ENCODE measurements around the gene FOXF2. TPM values are rescaled to one million over a fixed set of nuclear protein-coding genes. Genes with fewer than 3 reads are reported as not detected.
A peak's percentile ranks its signal among the peaks of the same experiment; 100 is the strongest.

Gene FOXF2
- total RNA-seq, 2 donors from 2014 or later, result not detected

GRCh38 chr6:1381481-1382330 lies 7.7 kb upstream of the FOXF2 start:
- peak; percentile 74 to 77 for ATAC-seq (replicated peaks in 1 of 2)
- no peak overlapping the region for H3K27ac Mint-ChIP-seq
- no peaks in the 10 kb centered on the region for H3K9me3 Mint-ChIP-seq
- H3K4me1 Mint-ChIP-seq (ENCODE audit: low read depth), result peaks cover 22% of the 10 kb centered on the region
- peaks cover 72% of the 10 kb centered on the region for H3K27me3 Mint-ChIP-seq (ENCODE audit: low read depth)
- DNase-seq, result peak; percentile 68 to 84
- no peaks in the 10 kb centered on the region for H3K36me3 Mint-ChIP-seq (ENCODE audit: insufficient read depth in 2 of 2)
- peak overlapping the region; percentile 29 to 32 for H3K4me3 Mint-ChIP-seq

GRCh38 chr6:1382331-1382882 lies 7.0 kb upstream of the FOXF2 start:
- peaks cover 22% of the 10 kb centered on the region for H3K4me1 Mint-ChIP-seq (ENCODE audit: low read depth)

DNA sequence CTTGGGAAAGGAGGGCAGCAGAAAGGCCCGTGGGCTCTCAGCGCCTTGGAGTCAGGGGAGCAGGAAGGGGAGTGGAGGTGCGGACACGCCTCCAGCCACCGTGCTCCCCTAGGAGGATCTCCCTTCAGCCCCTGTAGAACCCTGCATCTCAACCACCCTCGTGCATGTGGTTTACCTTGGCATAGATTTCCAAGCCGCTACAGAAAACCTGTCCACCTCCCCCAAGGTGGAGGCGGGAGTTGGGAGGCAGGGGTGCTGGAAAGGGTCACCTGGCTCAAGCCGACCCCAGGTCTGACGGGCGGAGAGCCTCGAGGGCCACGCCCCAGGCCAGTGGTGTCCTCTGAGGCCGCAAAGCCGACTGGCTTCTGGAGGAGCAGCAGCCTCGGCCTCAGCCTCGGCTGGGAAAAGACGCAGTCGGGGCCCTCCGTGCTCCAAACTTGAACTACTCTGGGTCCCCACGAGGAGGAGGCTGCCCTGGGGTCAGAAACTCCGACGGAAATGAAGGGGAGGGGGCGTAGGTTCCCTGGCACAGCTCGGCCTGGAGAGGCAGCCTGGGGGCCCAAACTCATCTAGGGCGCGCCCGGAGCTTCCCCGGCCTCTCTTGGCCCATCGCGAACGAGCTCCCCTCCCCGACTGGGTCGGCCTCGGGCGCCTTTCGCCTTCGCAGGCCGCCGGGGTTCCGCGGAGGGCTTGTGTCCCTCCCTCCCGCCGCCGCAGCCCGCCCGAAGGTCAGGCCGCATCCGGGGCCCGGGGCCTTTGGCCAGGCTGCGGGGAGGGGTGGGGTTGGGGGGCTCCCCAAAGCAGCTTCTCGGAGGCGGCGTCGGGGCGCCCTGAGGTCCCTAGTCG lies 6.3 kb upstream of the FOXF2 start:
- ATAC-seq (replicated peaks in 1 of 2), result no peak
- Mint-ChIP-seq H3K27ac (no peak overlapping the region), H3K36me3 (ENCODE audit: insufficient read depth in 2 of 2) (no peaks in the 10 kb centered on the region), H3K9me3 (no peaks in the 10 kb centered on the region), H3K4me1 (ENCODE audit: low read depth) (peaks cover 25% of the 10 kb centered on the region), H3K27me3 (ENCODE audit: low read depth) (peaks cover 74% of the 10 kb centered on the region), H3K4me3 (peak overlapping the region; percentile 24 to 35)
- no peak for DNase-seq

More at GRCh38 chr6:1382331-1382882, 7.0 kb upstream of the FOXF2 start:
- Mint-ChIP-seq H3K4me3 (no peak overlapping the region), H3K27ac (no peak overlapping the region), H3K27me3 (ENCODE audit: low read depth) (peaks cover 74% of the 10 kb centered on the region), H3K36me3 (ENCODE audit: insufficient read depth in 2 of 2) (no peaks in the 10 kb centered on the region), H3K9me3 (no peaks in the 10 kb centered on the region)
- DNase-seq (no peak), ATAC-seq (replicated peaks in 1 of 2) (peak in 1 of 2 donors; percentile 5)

DNA sequence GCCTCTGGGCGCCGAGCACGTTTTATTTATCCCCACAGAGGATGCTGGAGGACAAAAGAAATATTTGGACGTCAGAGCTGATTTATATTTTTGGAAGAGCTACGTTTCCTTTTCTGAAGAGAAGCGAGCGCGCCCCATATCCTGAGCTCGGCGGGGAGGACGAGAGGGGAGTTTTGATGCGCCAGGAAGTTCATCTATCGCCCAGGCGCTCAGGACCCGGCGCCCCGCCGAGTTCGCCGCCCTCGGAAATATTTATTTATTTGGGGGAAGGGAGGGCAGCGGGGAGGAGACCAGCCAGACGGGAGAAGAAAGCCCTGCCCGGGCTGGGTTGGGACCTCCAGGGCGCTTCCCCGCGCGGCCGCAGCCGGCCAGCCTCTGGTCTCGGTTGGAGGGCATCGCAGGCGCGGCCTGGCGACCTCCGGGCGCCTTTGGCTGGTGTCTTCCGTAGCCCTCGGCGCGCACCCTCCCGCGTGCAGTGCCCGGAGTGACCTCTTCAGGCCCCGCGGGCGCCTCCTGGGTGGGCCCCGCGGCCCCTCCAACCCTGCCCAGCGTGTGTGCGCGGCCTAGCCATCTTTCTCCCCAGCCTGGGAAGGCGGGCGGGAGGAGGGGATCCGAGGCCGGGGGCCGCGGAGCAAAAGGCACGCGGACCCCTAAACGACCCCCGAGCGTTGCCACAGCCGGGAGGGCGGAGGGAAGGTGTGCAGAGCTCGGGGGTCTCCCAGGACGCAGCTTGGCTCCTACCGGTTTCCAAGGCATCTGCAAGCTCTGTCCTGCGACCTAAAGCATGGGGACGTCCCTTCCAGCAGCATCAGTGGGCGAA lies 5.4 kb upstream of the FOXF2 start:
- ATAC-seq (replicated peaks in 1 of 2), result no peak
- H3K4me3 Mint-ChIP-seq, result peak overlapping the region in 1 of 2 donors; percentile 35

GRCh38 chr6:1384549-1385128 lies 4.7 kb upstream of the FOXF2 start:
- DNase-seq (no peak), ATAC-seq (replicated peaks in 1 of 2) (no peak)
- Mint-ChIP-seq H3K27ac (no peak overlapping the region), H3K4me3 (no peak overlapping the region), H3K4me1 (ENCODE audit: low read depth) (peaks cover 32% of the 10 kb centered on the region), H3K36me3 (ENCODE audit: insufficient read depth in 2 of 2) (no peaks in the 10 kb centered on the region), H3K27me3 (ENCODE audit: low read depth) (peaks cover 78% of the 10 kb centered on the region), H3K9me3 (no peaks in the 10 kb centered on the region)

More for the DNA sequence above, 5.4 kb upstream of the FOXF2 start:
- no peaks in the 10 kb centered on the region for H3K9me3 Mint-ChIP-seq
- H3K36me3 Mint-ChIP-seq (ENCODE audit: insufficient read depth in 2 of 2), result no peaks in the 10 kb centered on the region
- no peak for DNase-seq
- peaks cover 80% of the 10 kb centered on the region for H3K27me3 Mint-ChIP-seq (ENCODE audit: low read depth)
- H3K4me1 Mint-ChIP-seq (ENCODE audit: low read depth), result peaks cover 32% of the 10 kb centered on the region
- no peak overlapping the region for H3K27ac Mint-ChIP-seq

DNA sequence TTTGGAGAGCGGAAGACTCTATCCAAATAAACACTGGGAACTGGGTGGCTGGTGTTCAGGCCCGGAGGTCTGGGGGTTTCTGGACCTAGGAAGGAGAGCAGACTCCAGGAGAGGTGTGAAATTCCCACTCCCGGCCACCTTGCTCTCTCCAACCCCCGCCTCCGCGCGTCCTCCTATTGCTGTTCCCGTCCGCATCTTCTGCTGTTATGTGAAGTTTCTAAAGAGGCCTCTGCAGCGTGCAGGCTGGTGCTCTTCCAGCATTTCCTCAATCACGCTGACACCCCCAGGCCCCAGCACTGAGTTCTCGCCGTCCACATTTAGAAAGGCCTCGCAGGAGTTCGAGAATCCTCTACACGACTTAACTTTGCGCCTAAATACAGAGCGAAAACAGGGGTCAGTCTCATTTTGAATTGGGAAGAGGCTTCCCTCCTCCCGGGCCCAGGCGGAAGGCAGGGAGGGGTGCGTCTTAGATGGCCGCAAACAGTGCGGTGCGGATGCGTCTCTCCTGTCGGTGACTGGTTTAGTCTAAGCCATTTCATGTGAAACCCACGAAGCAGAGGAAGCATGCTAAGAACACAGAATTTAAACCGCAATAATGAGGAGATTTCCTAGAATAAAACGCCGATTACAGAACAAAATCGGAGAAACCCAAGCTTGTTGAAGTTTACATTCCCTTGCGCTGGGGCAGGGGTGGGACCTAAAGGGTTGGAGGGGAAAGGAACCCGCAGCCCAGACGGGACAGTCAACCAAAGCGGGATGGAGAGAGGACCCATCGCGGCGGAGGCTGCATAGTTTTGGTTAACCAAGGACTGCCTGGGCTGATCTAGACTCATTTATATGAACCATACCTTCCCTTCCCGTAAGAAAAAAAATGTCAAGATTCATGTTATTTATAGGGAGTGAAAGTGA lies 4.0 kb upstream of the FOXF2 start:
- no peaks in the 10 kb centered on the region for H3K36me3 Mint-ChIP-seq (ENCODE audit: insufficient read depth in 2 of 2)
- H3K4me3 Mint-ChIP-seq, result peak overlapping the region; percentile 9 to 57

DNA sequence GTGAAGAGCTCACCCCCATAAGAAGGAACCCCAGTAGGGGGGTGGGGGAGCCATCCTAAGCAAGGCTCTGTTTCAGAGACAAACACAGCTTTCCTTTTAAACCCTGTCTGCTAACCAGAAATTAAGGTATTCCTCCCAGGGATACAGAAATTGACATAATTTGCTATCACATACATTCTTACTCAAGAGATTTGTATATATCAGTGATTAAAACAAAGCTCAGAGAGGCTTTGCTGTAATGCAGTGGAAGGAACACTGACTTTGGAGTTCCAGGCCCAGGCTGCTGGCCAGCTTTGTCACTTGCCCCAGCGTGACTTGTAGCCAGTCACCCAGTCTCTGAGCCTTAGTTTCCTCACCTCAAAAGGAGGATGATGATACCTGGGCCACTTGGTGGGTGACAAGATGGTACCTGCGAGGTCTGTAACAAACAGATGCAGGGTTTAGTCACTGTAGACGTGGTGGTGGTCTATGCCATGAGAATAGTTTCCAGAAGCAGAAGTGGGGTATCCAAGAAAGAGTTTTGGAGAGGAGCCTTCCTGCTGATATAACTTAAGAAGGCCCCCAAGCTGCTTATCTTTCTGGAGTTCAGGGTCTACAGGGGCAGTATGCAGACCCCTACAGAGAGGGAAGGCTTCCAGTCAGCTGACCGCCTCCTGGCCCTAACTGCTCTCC lies 3.2 kb upstream of the FOXF2 start:
- H3K36me3 Mint-ChIP-seq (ENCODE audit: insufficient read depth in 2 of 2), result no peaks in the 10 kb centered on the region
- ATAC-seq (replicated peaks in 1 of 2), result no peak
- peaks cover 71% of the 10 kb centered on the region for H3K27me3 Mint-ChIP-seq (ENCODE audit: low read depth)
- H3K4me1 Mint-ChIP-seq (ENCODE audit: low read depth), result peaks cover 23% of the 10 kb centered on the region
- H3K9me3 Mint-ChIP-seq, result no peaks in the 10 kb centered on the region
- no peak overlapping the region for H3K4me3 Mint-ChIP-seq
- no peak for DNase-seq
- H3K27ac Mint-ChIP-seq, result no peak overlapping the region

More for the DNA sequence above, 4.0 kb upstream of the FOXF2 start:
- no peak for ATAC-seq (replicated peaks in 1 of 2)
- Mint-ChIP-seq H3K27ac (peak overlapping the region; percentile 63), H3K27me3 (ENCODE audit: low read depth) (peaks cover 74% of the 10 kb centered on the region), H3K9me3 (no peaks in the 10 kb centered on the region), H3K4me1 (ENCODE audit: low read depth) (peaks cover 31% of the 10 kb centered on the region)
- no peak for DNase-seq

GRCh38 chr6:1387538-1387875 lies 1.9 kb upstream of the FOXF2 start:
- Mint-ChIP-seq H3K27ac (no peak overlapping the region), H3K36me3 (ENCODE audit: insufficient read depth in 2 of 2) (no peaks in the 10 kb centered on the region), H3K4me1 (ENCODE audit: low read depth) (peaks cover 21% of the 10 kb centered on the region), H3K9me3 (no peaks in the 10 kb centered on the region), H3K4me3 (no peak overlapping the region), H3K27me3 (ENCODE audit: low read depth) (peaks cover 81% of the 10 kb centered on the region)
- ATAC-seq (replicated peaks in 1 of 2) (no peak), DNase-seq (no peak)

- Mint-ChIP-seq H3K9me3 (no peaks in the 10 kb centered on the region), H3K4me3 (peak overlapping the region; percentile 63 to 78), H3K27me3 (ENCODE audit: low read depth) (peaks cover 78% of the 10 kb centered on the region), H3K36me3 (ENCODE audit: insufficient read depth in 2 of 2) (no peaks in the 10 kb centered on the region), H3K27ac (no peak overlapping the region), H3K4me1 (ENCODE audit: low read depth) (peaks cover 21% of the 10 kb centered on the region)
- DNase-seq (no peak), ATAC-seq (replicated peaks in 1 of 2) (peak; percentile 30 to 35)
These were observed 1.3 kb upstream of the FOXF2 start for GRCh38 chr6:1387876-1388629.

DNA sequence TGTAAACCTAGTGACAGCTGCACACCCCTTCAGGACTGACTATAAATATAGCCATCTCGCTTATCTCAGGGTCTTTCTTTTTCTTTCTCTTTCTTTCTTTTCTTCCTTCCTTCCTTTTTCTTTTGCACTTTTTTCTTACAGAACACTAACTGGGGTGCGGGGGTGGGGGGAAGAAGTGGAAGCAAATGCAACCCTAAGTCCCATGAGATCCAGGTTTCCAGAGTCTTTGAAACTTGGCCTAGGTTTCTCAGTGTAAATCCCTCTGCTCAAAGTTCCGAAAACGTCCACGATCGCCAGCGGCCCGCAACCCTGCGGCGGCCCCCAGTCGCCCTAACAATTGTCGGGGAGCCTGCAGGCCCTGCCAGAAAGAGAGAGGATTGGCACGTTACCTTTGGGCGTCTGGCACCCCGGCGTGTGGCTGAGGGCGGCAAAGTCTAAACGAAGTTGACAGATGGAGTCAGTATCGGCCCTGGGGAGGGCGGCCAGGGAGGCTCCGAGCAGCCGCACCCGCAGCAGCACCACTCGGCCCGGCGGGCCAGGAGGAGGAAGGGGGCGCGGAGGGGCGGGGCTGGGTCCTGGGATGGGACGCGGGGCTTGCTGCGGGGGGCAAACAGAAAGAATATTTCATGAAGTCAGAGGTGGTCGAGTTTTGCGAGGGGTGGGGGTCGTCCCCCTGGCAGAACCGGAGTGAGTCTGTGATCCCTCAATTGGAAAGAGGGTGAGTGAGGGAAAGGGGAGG lies 577 bp upstream of the FOXF2 start:
- Mint-ChIP-seq H3K27ac (no peak overlapping the region), H3K27me3 (ENCODE audit: low read depth) (peaks cover 71% of the 10 kb centered on the region), H3K36me3 (ENCODE audit: insufficient read depth in 2 of 2) (no peaks in the 10 kb centered on the region), H3K4me3 (peak overlapping the region; percentile 63 to 78), H3K4me1 (ENCODE audit: low read depth) (peaks cover 21% of the 10 kb centered on the region), H3K9me3 (no peaks in the 10 kb centered on the region)
- DNase-seq (no peak), ATAC-seq (replicated peaks in 1 of 2) (no peak)
